DOHH2 (cell line): ENCODE measurements around the gene PPP4R4.

ENCODE experiments used
- EZH2phosphoT487 ChIP-seq: fragments of 200-600 bp; sonication (generic); IDR thresholded peaks from 2 replicates; pipeline ENCODE4 v1.6.1; 2017; ENCODE audit warnings: borderline replicate concordance, mild to moderate bottlenecking, antibody characterized with exemption, low read length, moderate library complexity, mixed read lengths
- TF ChIP-seq, protein P1 (sequence below): fragments of 200-600 bp; sonication (generic); IDR thresholded peaks from one replicate; pipeline ENCODE4 v1.5.1; 2014; ENCODE audit warnings: antibody characterized with exemption, mild to moderate bottlenecking, low read depth, low read length; ENCODE audit not compliant: poor library complexity, severe bottlenecking

DNA sequence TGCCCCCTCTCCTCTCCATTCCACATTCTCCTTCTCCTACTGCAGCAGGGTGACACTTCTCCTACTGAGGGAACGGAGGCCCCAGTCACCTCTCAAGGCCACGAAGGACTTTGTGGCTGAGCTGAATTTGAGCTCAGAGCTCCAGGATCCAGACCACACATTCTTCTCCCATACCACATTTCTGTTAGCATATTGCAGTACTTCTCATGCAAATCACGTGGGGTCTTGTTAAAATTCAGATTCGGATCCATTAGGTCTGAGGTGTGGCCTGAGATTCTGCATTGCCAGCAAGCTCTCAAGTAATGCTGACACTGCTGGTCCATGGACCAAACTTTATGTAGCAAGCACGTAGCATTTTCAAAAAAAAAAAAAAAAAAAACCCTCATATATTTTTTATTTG, 35.1 kb upstream of the PPP4R4 start:
- TF ChIP-seq, protein P1, sequence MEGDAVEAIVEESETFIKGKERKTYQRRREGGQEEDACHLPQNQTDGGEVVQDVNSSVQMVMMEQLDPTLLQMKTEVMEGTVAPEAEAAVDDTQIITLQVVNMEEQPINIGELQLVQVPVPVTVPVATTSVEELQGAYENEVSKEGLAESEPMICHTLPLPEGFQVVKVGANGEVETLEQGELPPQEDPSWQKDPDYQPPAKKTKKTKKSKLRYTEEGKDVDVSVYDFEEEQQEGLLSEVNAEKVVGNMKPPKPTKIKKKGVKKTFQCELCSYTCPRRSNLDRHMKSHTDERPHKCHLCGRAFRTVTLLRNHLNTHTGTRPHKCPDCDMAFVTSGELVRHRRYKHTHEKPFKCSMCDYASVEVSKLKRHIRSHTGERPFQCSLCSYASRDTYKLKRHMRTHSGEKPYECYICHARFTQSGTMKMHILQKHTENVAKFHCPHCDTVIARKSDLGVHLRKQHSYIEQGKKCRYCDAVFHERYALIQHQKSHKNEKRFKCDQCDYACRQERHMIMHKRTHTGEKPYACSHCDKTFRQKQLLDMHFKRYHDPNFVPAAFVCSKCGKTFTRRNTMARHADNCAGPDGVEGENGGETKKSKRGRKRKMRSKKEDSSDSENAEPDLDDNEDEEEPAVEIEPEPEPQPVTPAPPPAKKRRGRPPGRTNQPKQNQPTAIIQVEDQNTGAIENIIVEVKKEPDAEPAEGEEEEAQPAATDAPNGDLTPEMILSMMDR = no peak
- no peak for TF ChIP-seq EZH2phosphoT487
